ENCODE data around the gene ETHE1. TPM values are rescaled to one million over a fixed set of nuclear protein-coding genes. Genes with fewer than 3 reads are reported as not detected.

Gene ETHE1
- total RNA-seq, 3 donors from 2014 or later: 41.6 to 70.1 (median 59.4) TPM

- Histone ChIP-seq H3K4me1 (peaks cover 0 to 3% of the 10 kb centered on the region in 2 donors), H3K27ac (no peak overlapping the region), H3K4me3 (no peak overlapping the region), H3K27me3 (no peaks in the 10 kb centered on the region), H3K9me3 (no peaks in the 10 kb centered on the region), H3K36me3 (no peaks in the 10 kb centered on the region)
- intact Hi-C loops (cut with DNase I; ENCODE audit: low total_unique reads): no loop called here
- TF ChIP-seq CTCF (IDR thresholded peaks at IDR 0.05): no peak
- no peak for TF ChIP-seq POLR2AphosphoS5 (IDR thresholded peaks at IDR 0.05)
- TF ChIP-seq POLR2A (IDR thresholded peaks at IDR 0.05): no peak
- DNase-seq (ENCODE audit: low spot score in 2 of 2): no peak
Measured at GRCh38 chr19:43460362-43461016, 66.5 kb downstream of the ETHE1 start.

- H3K4me1 ChIP-seq: no peaks in the 10 kb centered on the region
- H3K27ac ChIP-seq: no peak overlapping the region
- intact Hi-C loops (cut with DNase I; ENCODE audit: low total_unique reads): loop anchor here (5.0 kb wide), 1 partner anchor 59 kb away; no protein-coding TSS in a partner anchor
- H3K9me3 ChIP-seq: no peaks in the 10 kb centered on the region
- no peaks in the 10 kb centered on the region for H3K36me3 ChIP-seq
- H3K27me3 ChIP-seq: no peaks in the 10 kb centered on the region
- H3K4me3 ChIP-seq: no peak overlapping the region
- no peak for DNase-seq (ENCODE audit: low spot score in 2 of 2)
- TF ChIP-seq POLR2AphosphoS5 (IDR thresholded peaks at IDR 0.05) (no peak), CTCF (IDR thresholded peaks at IDR 0.05) (no peak), POLR2A (IDR thresholded peaks at IDR 0.05) (no peak)
Measured at GRCh38 chr19:43457809-43458208, 69.2 kb downstream of the ETHE1 start.

Other genes starting within 250 kb of the ETHE1 start
- under 1 TPM; 0.29 to 0.33 (median 0.32) TPM for gene CD177, start 173.5 kb downstream of the ETHE1 start, total RNA-seq
- gene TEX101, start 112.3 kb downstream of the ETHE1 start, total RNA-seq: not detected
- gene LYPD3, start 61.6 kb downstream of the ETHE1 start, total RNA-seq: 10 to 100 TPM in 1 of 3 donors, 1 to 10 TPM in 1, not detected in 1; 5.2 to 17.6 TPM
- 10 to 100 TPM in 2 of 3 donors, 1 to 10 TPM in 1; 7.5 to 19.5 (median 15.1) TPM for gene PHLDB3, start 22.5 kb downstream of the ETHE1 start, total RNA-seq
- under 1 TPM; 0.59 to 0.98 (median 0.64) TPM for gene ZNF575, start 6.0 kb upstream of the ETHE1 start, total RNA-seq
- 10 to 100 TPM; 21.0 to 30.6 (median 29.0) TPM for gene XRCC1, start 48.3 kb upstream of the ETHE1 start, total RNA-seq
- gene PINLYP, start 48.6 kb upstream of the ETHE1 start, total RNA-seq: 10 to 100 TPM in 1 of 3 donors, 1 to 10 TPM in 2; 4.5 to 12.5 (median 6.9) TPM
- 10 to 100 TPM; 14.9 to 17.4 (median 16.1) TPM for gene IRGQ, start 68.9 kb upstream of the ETHE1 start, total RNA-seq
- 10 to 100 TPM; 14.2 to 18.0 (median 14.8) TPM for gene ZNF576, start 69.4 kb upstream of the ETHE1 start, total RNA-seq
- 1 to 10 TPM in 1 of 3 donors, under 1 TPM in 2; 0.32 to 1.6 (median 0.33) TPM for gene SRRM5, start 84.9 kb upstream of the ETHE1 start, total RNA-seq
- 10 to 100 TPM; 24.7 to 31.1 (median 28.2) TPM for gene ZNF428, start 92.4 kb upstream of the ETHE1 start, total RNA-seq
- gene CADM4, start 112.6 kb upstream of the ETHE1 start, total RNA-seq: 10 to 100 TPM in 2 of 3 donors, 1 to 10 TPM in 1; 2.1 to 20.8 (median 18.0) TPM
- gene PLAUR, start 143.0 kb upstream of the ETHE1 start, total RNA-seq: 10 to 100 TPM; 13.3 to 61.0 (median 21.3) TPM
- not detected for gene IRGC, start 188.9 kb upstream of the ETHE1 start, total RNA-seq
- 10 to 100 TPM; 10.6 to 29.9 (median 20.6) TPM for gene SMG9, start 227.8 kb upstream of the ETHE1 start, total RNA-seq

All from breast epithelium (tissue), 4 donors.